A172 (cell line): ENCODE measurements around the gene TMEM108. TPM values are rescaled to one million over a fixed set of nuclear protein-coding genes. Genes with fewer than 3 reads are reported as not detected.

Experiments
- DNase-seq: peaks from one replicate; pipeline ENCODE4 v3.0.0-alpha.2; 2015; ENCODE audit warnings: low spot score
- total RNA-seq: library from RNA; depleted of rRNA; stranded (reverse); fragments of >200 nt; shearing (Covaris generic); gene quantifications from 2 replicates; pipeline ENCODE4 v1.2.3, GENCODE V29; 2014

The TMEM108 gene
- total RNA-seq, 1 experiment from 2014 or later, result not detected

DNA sequence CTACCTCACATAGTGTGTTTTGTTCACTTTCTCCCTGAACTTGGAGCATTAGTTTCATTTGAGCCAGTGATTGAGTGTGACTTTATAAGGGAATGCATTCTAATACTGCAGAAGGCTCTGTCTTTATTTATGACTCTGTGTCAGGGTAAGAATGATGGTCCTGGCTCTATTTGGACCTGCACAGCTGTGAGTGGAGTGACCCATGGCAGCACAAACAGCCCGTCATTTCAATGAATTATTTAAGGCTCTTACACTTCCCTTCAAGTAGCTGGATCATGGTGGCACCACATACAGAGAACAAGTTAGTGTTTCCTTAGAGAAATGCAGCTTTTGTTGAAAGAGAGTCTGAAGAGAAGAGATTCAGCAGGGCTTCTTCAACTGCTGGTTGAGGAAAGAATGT, 16.4 kb downstream of the TMEM108 start:
- DNase-seq, result no peak

DNA sequence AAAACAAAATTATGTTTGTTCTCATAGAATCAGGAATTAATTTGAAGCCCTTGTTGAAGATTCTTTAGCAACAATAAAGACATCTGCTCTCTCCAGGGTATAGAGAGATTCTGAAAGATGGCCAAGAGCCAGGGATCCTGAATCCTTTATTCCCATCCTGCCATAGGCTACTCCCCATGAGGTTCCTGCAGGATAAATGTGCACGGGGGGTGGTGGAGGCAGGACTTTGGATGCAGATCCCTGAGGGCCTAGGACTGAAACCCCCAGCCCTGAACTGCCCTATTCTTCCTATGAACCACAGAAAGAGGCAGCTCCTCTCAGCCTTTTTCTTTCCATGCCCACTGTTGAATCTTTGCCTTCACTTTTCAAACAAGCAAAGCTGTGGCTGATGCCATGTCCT, 17.1 kb downstream of the TMEM108 start:
- DNase-seq, result no peak

DNA sequence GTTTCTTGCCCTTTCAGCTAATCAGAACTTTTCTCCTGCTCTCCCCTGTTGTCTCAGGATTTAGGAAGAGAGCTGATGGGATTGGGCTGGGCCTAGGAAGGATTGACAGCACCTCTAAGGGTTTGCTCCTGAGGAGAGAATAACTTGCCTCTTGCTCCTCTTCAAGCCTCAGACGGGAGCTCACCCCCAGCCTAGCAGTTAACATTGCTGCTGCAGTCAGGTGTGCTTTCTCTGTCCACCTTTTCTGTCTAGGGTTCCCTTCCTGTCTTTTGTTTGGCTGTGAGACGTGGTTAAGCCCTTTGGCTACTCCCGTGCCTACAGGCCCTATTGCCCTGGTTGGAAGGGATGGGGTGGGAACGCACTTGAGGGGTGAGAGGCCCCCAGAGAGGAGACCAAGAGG, 20.1 kb downstream of the TMEM108 start:
- no peak for DNase-seq

DNA sequence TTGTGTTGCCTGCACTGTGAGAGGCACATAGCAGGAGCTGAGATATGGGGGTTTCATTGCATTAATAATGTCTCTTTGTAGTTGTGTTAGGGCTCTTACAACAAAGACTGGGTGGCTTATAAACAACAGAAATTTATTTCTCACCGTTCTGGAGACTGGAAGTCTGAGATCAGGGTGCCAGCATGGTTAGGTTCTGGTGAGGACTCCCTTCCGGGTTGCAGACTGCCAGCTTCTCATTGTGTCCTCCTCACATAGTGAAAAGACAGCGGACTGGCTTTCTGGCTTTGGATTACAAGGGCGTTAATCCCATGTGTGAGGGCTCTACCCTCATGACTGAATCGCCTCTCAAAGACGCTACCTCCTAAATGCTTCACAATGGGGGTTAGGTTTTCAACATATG, 20.6 kb downstream of the TMEM108 start:
- no peak for DNase-seq

DNA sequence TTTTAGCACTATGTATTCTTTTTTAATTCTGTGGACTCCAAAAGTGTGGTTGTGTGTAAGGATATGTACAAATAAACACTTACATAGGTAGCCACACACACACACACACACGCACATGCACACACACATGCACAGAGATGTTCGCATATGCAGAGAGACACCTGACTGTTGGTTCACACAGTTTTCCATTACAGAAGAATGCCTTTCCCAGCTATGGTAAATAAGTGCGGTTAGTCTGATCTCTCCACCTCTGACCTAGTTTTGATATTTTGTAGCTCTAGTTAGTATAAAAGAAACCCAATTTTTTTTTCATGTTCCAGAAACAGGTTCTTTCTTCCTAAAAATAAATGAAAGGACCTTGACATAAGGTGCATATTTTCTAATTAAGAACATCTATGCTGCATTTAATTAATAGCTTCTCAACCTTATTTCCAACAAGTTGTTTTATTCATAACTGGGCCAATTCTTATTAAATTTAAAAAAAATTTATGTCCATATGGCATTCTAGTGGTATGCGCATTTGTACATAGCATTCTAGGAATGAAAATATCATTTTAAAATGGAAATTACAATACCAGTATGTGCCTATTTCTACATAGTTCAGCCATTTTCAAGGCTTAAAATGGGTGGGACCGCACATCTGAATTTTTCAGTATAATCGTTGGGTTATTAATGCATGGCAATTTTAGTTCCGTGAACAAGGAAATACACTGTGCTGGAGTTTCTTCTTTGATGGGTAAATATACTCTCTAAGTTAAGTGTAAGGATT, 27.2 kb downstream of the TMEM108 start:
- no peak for DNase-seq

DNA sequence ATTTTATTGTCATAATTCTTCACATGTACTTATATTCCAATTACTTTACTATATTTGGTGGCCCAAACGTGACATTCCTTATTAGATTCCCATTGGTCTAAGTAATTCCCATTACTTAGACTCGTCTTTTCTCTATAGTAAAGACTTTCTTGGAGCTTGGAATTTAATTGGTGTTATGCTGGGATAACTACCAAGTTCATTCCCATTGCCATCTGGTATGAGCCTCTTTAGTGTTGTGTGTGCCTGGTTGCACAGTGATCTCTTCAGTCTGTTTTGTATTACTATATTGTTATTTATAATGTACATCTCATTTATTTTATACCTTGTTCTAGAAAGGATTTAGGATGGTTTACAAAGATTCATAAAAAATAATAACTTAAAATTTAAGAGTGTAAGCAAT, 27.8 kb downstream of the TMEM108 start:
- no peak for DNase-seq

DNA sequence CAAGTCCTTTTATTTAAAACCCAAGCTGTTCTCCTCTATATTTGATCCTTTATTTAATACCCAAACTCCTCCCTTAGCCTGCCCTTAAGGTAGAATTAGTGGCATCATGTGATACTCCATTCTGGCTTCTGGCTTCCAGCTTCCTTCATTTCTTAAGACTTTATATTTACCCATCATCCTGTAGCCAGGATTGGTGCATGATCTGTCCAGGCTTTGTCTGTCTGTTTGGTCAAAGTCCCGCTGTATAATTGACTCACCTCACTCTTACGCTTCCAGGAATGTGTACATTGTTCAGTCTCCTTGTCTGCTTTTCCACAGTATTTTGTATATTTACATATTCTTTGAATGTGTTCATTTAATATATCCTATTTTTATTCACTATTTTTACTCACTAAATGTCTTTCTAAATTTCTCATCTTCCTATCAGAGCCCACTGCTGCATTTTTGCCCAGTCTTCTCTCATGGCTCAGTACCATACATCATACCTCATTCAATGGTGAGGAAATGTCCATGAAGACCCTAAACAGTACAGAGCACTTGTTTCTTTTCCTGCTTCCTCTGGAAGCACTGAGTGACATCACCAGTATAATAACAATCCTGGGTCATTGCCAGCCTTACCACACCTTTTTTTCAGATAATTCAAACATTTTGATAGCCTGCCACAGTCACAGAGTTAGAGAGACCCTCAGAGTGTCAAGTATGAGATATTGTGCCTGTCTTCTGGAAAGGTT, 31.5 kb downstream of the TMEM108 start:
- DNase-seq, result no peak

DNA sequence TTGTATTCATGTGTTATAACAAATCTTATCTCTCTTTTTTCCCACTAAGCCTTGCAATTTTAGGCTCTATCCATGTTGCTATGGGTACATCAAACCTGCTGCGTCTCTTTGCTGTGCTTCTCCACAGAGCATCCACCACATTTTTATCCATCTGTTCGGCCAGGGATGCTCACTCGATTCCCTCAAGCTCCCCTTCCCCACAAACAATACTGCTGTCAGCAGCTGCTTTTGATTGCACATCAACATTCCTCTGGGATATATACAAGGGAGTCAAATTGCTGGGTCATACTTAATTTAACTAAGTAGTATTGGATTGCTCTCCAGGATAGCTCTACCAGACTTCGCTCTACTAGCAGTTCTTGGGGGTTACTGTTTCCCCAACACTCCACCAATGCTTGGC, 36.8 kb downstream of the TMEM108 start:
- DNase-seq, result no peak

DNA sequence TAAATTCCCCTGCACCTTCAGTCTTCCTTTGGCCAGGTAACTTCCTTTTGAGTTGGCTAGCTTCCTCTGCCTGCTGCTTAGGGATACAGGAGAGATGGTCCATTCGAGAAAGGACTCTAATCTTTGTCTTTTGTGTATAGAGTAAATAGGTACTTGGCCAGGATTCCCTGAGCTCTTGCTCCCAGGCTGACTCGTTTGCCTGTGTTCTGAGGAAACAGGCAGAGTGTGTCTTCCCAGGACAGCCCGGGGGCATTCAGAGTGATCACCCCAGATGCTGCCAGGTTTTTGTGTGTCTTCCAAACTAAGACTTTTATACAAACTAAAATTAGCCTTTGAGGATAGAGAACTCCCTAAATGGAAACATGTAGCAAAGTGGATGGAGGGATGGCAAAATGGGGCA, 39.5 kb downstream of the TMEM108 start:
- no peak for DNase-seq

DNA sequence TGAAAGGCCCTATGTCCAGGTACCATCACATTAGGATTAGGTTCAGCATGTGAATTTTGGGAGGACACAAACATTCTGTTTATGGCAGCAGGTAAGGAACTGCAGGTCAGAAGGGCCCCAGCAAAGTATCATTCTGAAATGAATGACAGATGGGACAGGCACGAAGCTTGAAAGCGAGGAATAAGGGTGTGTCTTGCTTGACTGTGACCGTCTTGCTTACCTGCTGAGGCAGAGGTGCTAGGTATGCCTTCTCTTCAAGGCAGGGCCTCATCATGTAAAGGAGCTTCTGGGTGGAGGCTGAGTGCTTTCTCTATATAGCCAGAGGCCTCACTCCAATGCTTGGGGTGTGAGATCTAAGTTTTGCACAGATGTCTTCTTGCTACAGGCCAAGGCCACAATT, 41.4 kb downstream of the TMEM108 start:
- no peak for DNase-seq

DNA sequence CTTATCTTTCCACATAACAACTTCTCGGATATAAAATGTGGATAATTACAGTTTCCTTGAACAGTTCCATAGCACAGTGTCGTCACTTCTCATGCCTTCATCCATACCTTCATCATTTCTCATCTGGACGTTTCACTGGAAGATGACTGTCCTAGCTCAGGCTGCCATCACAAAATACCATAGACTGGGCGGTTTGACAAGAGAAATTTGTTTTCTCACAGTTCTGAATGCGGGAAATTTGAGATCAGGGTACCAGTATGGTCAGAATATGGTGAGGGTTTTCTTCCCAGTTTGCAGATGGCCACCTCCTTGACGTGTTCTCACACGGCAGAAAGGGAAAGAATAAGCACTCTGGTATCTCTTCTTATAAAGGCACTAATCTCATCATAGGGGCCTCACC, 42.8 kb downstream of the TMEM108 start:
- no peak for DNase-seq

DNA sequence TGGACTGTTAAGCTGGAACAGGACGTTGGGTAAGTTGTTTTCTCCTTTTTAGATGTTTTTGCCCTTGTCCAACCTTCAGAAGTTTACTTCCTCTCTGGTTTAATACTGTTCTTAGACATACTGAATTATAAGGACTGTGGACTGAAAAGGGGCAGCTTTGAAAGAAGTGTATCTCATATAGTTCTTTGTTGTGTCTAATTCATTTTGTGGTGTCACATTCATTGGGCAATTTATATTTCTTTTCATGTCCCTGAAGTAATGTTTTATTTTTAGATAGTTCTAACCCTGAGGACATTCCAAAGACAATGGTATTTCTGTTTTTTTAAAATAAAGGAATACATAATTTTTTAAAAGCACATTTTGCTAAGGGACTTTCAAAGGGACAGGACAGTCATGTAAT, 45.2 kb downstream of the TMEM108 start:
- DNase-seq, result no peak

DNA sequence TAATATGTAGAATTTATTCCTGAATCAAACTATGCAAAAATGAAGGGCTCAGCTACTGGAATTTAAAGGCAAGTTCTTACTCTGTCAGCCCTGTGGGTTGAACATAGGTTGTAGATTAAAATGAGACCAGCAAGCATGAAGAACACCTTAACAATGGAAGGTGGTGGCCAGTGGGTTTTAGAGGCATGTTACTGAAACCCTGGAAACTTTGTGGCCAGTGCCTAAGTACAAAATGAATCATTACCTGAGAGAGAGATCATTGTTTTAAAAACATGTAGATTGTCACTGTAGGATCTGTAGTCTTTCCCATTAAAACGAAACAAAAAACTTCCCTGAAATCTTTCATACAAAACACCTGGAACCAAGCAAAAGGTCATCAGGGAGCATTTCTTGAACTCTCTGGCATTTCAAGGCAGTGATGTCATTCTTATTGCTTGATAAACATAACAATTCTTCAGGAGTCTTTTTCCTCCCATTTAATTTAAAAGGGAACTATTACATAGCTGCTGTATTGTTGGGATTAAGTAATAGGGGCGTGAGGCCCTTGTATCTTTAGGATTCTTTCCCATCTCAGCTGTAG, 51.8 kb downstream of the TMEM108 start:
- no peak for DNase-seq

DNA sequence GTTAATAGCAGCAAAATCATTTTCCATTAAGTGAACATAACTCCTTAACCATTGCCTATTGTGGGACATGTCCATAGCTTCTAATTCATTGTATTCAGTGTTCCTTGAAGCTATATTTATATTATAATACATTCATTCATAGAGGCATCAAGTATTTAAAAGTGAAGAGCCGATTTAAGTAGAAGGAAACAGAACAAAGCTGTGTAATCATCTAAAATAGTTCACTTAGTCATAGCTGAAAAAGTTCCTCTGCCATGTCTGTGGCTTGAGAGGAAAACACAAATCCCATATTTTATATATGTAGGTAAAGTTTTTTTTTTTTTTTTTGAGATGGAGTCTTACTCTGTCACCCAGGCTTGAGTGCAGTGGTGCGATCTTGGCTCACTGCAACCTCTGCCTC, 54.5 kb downstream of the TMEM108 start:
- DNase-seq, result no peak

DNA sequence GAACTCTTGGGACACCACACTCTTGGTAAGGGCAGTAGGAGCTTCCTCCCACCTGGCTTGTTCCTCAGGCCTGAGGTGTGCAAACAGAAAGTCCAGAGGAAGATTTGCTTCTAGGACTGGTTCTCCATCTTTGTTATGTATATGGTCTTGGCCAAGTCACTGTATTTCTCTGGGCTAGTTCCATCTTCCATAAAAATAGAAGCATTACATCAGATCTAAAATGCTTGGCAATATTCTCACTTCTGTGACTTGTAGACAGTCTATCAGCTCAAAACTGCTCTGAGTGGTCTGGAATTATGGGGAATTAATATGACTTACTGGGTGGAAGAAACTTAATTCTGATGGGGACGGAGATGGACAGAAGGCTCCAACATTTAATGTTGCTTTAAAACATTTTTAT, 55.2 kb downstream of the TMEM108 start:
- no peak for DNase-seq

DNA sequence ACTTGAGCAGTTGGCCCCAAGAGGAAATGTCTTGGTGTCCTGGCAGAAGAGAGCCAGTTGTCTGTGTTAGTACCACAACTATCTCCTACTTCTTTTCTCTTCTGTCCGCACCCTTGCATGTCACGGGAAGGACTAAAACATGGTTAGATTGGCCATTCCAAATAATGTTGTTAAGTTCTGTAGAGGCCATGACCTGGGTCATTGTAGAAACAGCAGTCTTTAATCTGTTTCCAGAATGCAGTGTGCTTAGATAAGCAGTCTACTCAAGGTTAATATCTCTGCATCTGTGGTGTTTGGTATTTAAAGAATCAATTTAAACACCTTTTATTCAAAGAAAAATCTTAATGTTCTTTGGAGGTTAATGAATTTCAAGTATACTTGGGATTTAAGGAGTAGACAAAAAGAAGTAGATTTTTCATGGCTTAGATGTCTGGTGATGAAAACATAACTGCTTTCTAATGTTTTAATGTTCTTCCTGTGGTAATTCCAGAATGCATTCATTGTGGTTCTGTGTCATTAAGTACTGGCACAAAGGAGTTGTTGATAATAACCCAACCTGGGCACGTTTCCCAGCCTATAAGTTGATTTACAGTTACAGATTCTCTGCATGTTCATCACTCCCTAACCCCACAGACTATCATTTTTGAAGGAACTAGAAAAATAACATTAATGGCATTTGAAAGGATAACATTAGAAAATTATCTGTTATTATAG, 58.9 kb downstream of the TMEM108 start:
- no peak for DNase-seq

DNA sequence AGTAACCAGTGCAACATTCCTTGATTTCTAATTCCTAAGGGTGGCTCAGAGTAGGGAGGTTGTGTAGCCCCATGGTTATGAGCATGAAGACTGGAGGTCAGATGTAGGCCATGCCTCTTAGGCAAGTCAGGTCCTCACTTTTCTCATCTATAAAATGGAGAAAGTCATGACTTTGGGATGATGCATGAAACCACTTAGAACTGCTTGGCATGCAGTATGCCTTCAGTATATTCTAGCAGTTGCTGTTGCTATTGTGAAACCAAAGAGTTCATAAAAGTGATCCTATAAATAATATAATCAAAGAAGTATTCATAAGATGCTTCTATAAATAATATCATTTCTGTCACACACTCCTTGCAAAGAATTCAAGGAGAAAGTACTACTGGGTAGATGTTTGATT, 65.5 kb downstream of the TMEM108 start:
- DNase-seq, result no peak

DNA sequence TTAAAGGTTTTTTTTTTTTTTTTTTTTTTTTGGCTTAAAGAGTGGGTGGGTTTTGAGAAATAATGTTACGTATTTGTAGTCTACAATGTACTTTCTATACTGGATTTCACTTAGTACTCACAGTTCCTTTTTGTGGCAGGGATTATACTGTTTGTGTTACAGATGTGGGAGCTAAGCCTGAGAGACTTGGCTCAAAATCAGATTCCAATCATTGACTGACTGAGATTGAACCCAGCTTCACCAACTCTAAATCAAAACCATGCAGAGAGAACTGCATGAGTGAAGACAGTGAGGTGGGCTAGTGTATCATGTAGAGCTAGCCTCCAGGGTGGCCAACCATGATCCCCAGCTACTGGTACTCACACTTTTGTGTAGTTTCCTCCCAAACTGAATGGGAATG, 68.0 kb downstream of the TMEM108 start:
- no peak for DNase-seq

DNA sequence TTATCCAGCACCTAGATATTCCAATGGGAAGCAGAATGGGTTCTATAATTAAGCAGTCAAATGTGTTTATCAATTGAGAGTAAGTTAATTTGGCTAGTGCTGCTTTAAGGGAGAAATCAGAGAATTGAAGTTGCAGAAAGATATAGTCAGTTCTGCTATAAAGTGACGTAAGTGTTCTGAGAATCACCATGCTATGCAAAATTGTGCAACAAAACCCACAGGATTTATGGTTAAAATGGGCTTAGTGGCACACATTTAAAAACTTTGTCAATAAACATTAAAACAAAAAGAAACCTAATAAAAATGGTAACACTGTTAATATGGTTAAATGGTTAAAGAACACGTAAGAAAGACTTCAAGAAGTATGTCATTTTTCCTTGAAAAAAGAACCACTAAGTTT, 74.5 kb downstream of the TMEM108 start:
- no peak for DNase-seq

DNA sequence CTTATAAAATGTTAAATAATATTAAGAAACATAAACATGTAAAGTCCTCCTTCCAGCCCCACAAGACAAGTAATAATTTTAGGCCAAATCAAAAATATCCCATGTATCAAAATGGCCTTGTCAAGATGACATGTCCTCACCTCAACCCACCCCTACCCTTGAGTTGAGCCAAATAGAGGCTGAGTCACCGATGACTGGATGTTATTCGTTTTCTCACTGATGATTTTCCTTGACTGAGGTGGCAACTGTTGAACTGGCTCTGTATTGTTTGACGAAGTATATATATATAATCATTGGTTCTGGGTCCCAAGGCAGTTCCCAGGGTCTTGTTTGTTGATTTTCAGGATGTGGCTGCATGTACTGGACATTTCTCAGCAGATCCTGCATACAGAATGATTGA, 75.3 kb downstream of the TMEM108 start:
- no peak for DNase-seq

DNA sequence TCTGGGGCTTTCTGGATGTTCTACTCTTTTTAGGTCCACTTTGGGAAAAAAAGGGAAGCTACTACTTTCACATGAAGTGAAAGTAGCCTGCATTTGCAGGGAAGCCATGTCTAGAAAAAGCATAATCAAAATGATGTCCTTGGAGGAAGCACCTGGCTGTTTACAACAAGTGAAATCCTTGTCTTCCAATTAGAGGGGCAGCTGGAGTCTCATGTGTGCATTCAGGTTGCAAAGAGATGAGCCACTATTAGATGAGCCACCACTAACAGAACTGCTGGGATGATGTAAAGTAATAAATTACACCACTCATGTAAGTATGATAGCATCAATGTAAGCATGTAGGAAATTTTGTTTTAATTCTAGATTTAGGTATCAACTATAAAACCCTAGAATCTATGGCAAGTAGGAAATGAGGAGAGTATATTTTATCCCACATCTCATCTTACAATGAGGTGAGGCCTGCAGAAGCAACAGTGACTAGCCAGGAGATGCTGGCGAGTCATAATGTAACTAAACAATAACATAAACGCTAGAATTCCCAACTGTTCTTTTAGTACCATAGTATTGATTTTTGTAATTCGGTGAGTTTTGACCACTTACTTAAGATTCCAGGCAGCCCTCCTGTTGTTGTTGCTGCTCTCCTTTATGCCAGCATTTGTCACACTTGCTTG, 75.9 kb downstream of the TMEM108 start:
- no peak for DNase-seq

DNA sequence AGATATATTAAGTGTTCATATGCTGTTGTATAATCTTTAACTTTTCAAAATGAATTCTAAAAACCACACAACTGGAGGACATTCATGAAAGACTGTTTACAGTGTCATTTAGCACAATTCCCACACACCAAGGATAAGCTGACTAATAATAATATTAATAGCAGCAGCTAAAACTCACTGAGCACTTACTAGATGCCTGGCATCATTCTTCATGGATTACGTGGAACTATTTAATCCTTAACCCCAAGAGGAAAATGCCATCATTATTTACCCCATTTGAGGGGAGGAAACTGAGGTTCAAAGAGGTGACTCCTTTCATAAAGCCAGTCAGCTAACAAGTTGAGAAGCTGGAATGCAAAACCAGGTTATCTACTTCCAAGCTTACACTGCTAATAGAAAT, 77.0 kb downstream of the TMEM108 start:
- DNase-seq, result no peak
